IMR-90 (cell line): ENCODE data around the gene TBX4.

Experiments
- BHLHE40 ChIP-seq: fragments of 150-350 bp; IDR thresholded peaks from 2 replicates; pipeline ENCODE4 v1.6.1; 2016; ENCODE audit warnings: mild to moderate bottlenecking, low read depth, low read length
- CHD1 ChIP-seq: IDR thresholded peaks from 2 replicates; pipeline ENCODE4 v1.6.1; 2012; ENCODE audit warnings: low read depth, low read length, improper control_type of control experiment
- ELK1 ChIP-seq: fragments of 150-350 bp; IDR thresholded peaks from 2 replicates; pipeline ENCODE4 v1.6.1; 2016; ENCODE audit warnings: low read depth, mild to moderate bottlenecking, low read length, moderate library complexity, borderline replicate concordance
- MAFK ChIP-seq: IDR thresholded peaks from 2 replicates; pipeline ENCODE4 v1.6.1; 2012; ENCODE audit warnings: low read depth, low read length, improper control_type of control experiment
- POLR2A ChIP-seq: IDR thresholded peaks from 2 replicates; pipeline ENCODE4 v1.6.1; 2012; ENCODE audit warnings: mild to moderate bottlenecking, low read depth, low read length
- RAD21 ChIP-seq: IDR thresholded peaks from 2 replicates; pipeline ENCODE4 v1.6.1; 2012; ENCODE audit warnings: low read length, improper control_type of control experiment
- RFX5 ChIP-seq: IDR thresholded peaks from 2 replicates; pipeline ENCODE4 v1.8.0; 2012; ENCODE audit warnings: low read depth, mild to moderate bottlenecking, low read length, moderate library complexity
- SMC3 ChIP-seq: fragments of 150-350 bp; IDR thresholded peaks from 2 replicates; pipeline ENCODE4 v1.6.1; 2016; ENCODE audit warnings: low read depth, mild to moderate bottlenecking, antibody characterized with exemption, low read length, moderate library complexity
- TF ChIP-seq, protein P1 (sequence below): conservative IDR thresholded peaks from 2 replicates; pipeline ENCODE4 v1.5.1; 2012; ENCODE audit warnings: mild to moderate bottlenecking, low read depth, low read length, improper control_type of control experiment
- TF ChIP-seq, protein P2 (sequence below): fragments of 150-350 bp; IDR thresholded peaks from 2 replicates; pipeline ENCODE4 v1.6.1; 2017; ENCODE audit warnings: mild to moderate bottlenecking, antibody characterized with exemption, low read length, low read depth

DNA sequence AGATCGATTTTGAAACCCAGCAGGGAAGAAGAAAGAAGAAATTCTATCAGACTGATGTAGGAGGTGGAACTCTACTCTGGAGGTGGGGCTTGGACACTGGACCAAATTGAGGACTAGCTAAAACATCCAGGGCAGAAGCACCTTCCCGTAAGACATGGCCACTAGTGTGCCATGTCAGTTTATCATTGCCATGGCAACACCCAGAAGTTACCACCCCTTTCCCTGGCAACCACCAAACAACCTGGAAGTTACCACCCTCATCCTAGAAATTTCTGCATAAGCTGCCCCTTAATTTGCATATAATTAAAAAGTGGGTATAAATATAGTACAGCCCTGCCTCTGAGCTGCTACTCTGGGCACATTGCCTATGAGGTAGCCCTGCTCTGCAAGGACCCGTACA is 72.1 kb downstream of the TBX4 start:
- TF ChIP-seq POLR2A (no peak), RAD21 (no peak), SMC3 (no peak), BHLHE40 (no peak), MAFK (no peak), RFX5 (no peak), ELK1 (no peak), CHD1 (no peak)
- TF ChIP-seq, protein P1, sequence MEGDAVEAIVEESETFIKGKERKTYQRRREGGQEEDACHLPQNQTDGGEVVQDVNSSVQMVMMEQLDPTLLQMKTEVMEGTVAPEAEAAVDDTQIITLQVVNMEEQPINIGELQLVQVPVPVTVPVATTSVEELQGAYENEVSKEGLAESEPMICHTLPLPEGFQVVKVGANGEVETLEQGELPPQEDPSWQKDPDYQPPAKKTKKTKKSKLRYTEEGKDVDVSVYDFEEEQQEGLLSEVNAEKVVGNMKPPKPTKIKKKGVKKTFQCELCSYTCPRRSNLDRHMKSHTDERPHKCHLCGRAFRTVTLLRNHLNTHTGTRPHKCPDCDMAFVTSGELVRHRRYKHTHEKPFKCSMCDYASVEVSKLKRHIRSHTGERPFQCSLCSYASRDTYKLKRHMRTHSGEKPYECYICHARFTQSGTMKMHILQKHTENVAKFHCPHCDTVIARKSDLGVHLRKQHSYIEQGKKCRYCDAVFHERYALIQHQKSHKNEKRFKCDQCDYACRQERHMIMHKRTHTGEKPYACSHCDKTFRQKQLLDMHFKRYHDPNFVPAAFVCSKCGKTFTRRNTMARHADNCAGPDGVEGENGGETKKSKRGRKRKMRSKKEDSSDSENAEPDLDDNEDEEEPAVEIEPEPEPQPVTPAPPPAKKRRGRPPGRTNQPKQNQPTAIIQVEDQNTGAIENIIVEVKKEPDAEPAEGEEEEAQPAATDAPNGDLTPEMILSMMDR = no peak
- TF ChIP-seq, protein P2, sequence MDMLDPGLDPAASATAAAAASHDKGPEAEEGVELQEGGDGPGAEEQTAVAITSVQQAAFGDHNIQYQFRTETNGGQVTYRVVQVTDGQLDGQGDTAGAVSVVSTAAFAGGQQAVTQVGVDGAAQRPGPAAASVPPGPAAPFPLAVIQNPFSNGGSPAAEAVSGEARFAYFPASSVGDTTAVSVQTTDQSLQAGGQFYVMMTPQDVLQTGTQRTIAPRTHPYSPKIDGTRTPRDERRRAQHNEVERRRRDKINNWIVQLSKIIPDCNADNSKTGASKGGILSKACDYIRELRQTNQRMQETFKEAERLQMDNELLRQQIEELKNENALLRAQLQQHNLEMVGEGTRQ = no peak
